ENCODE results near the gene ESRRB.

Gene ESRRB

GRCh38 chr14:76352639-76353281 is 23.2 kb upstream of the ESRRB start:
- no peak for DNase-seq

- no peak for DNase-seq
These were observed 21.6 kb upstream of the ESRRB start for GRCh38 chr14:76354310-76354709.

- DNase-seq = no peak
These were observed 20.2 kb upstream of the ESRRB start for GRCh38 chr14:76355771-76356170.

- DNase-seq = no peak
These were observed 4.9 kb upstream of the ESRRB start for GRCh38 chr14:76371066-76371465.

GRCh38 chr14:76373456-76373855 is 2.5 kb upstream of the ESRRB start:
- peak; percentile 3 for DNase-seq

- no peak for DNase-seq
These were observed 453 bp upstream of the ESRRB start for GRCh38 chr14:76375484-76375883.

GRCh38 chr14:76376409-76376877 is 506 bp downstream of the ESRRB start:
- no peak for DNase-seq

- DNase-seq = no peak
These were observed 1.2 kb downstream of the ESRRB start for GRCh38 chr14:76376878-76377734.

GRCh38 chr14:76377735-76378074 is 1.8 kb downstream of the ESRRB start:
- no peak for DNase-seq

- no peak for DNase-seq
These were observed 5.1 kb downstream of the ESRRB start for GRCh38 chr14:76380991-76381390.

- no peak for DNase-seq
These were observed 6.0 kb downstream of the ESRRB start for GRCh38 chr14:76381817-76382494.

GRCh38 chr14:76382495-76382832 is 6.5 kb downstream of the ESRRB start:
- DNase-seq = no peak

GRCh38 chr14:76385435-76385834 is 9.5 kb downstream of the ESRRB start:
- no peak for DNase-seq

GRCh38 chr14:76386944-76387782 is 11.2 kb downstream of the ESRRB start:
- DNase-seq = peak; percentile 36

- DNase-seq = no peak
These were observed 13.9 kb downstream of the ESRRB start for GRCh38 chr14:76389841-76390240.

- no peak for DNase-seq
These were observed 14.7 kb downstream of the ESRRB start for GRCh38 chr14:76390621-76391020.

GRCh38 chr14:76391981-76392690 is 16.2 kb downstream of the ESRRB start:
- DNase-seq = no peak

GRCh38 chr14:76394569-76394968 is 18.6 kb downstream of the ESRRB start:
- DNase-seq = no peak

- DNase-seq = no peak
These were observed 19.2 kb downstream of the ESRRB start for GRCh38 chr14:76395161-76395560.

GRCh38 chr14:76396714-76397187 is 20.8 kb downstream of the ESRRB start:
- peak; percentile 2 for DNase-seq

- DNase-seq = no peak
These were observed 29.7 kb downstream of the ESRRB start for GRCh38 chr14:76405627-76406026.

Measured in NCI-H226 (cell line).